Trophoblast cell (in vitro differentiated cells and primary cell): ENCODE data around the gene COL4A2.

ENCODE experiments used
- DNase-seq, 2 donors: peaks; one replicate each; pipeline ENCODE4 v3.0.0-alpha.2; 2016
- H2AFZ ChIP-seq: 2 replicates; pipeline ENCODE4 v1.6.1; 2013; ENCODE audit warnings: low read length, moderate library complexity, mild to moderate bottlenecking; ENCODE audit not compliant: insufficient read depth, poor library complexity
- H2AK5ac ChIP-seq: 2 replicates; pipeline ENCODE4 v1.6.1; 2013; ENCODE audit warnings: mild to moderate bottlenecking, low read length
- H2BK120ac ChIP-seq: 2 replicates; pipeline ENCODE4 v1.6.1; 2013; ENCODE audit warnings: low read length, mild to moderate bottlenecking, moderate library complexity; ENCODE audit not compliant: insufficient read depth, poor library complexity
- H2BK12ac ChIP-seq: 2 replicates; pipeline ENCODE4 v1.6.1; 2013; ENCODE audit warnings: mild to moderate bottlenecking, low read length, moderate library complexity
- H2BK5ac ChIP-seq: 2 replicates; pipeline ENCODE4 v1.6.1; 2013; ENCODE audit warnings: low read length, low read depth, moderate library complexity, mild to moderate bottlenecking; ENCODE audit not compliant: poor library complexity
- H3K14ac ChIP-seq: 2 replicates; pipeline ENCODE4 v1.6.1; 2013; ENCODE audit warnings: mild to moderate bottlenecking, low read length
- H3K18ac ChIP-seq: 2 replicates; pipeline ENCODE4 v1.6.1; 2013; ENCODE audit warnings: mild to moderate bottlenecking, low read length
- H3K23ac ChIP-seq: 2 replicates; pipeline ENCODE4 v1.6.1; 2013; ENCODE audit warnings: low read length
- H3K27ac ChIP-seq: 2 replicates; pipeline ENCODE4 v1.5.1; 2013; ENCODE audit warnings: low read depth, mild to moderate bottlenecking, inconsistent platforms, low read length, moderate library complexity
- H3K27me3 ChIP-seq: 2 replicates; pipeline ENCODE4 v1.6.1; 2013; ENCODE audit warnings: inconsistent platforms, mild to moderate bottlenecking, low read length, moderate library complexity; ENCODE audit not compliant: insufficient read depth
- H3K36me3 ChIP-seq, 2 experiments: 1 replicate in 1 of 2; 2 replicates in 1 of 2; pipeline ENCODE4 v1.6.1; 2013; ENCODE audit warnings: low read length in 2 of 2, mild to moderate bottlenecking in 2 of 2, moderate library complexity in 1 of 2; ENCODE audit not compliant: insufficient read depth in 2 of 2, control insufficient read depth in 1 of 2
- H3K4ac ChIP-seq: 2 replicates; pipeline ENCODE4 v1.6.1; 2013; ENCODE audit warnings: low read depth, mild to moderate bottlenecking, low read length, moderate library complexity
- H3K4me1 ChIP-seq, 2 experiments: 1 replicate in 1 of 2; 2 replicates in 1 of 2; pipeline ENCODE4 v1.6.1; 2013; ENCODE audit warnings: low read length in 2 of 2, mild to moderate bottlenecking in 2 of 2, moderate library complexity in 1 of 2; ENCODE audit not compliant: insufficient read depth in 2 of 2, control insufficient read depth in 1 of 2
- H3K4me2 ChIP-seq: 2 replicates; pipeline ENCODE4 v1.6.1; 2013; ENCODE audit warnings: inconsistent platforms, mild to moderate bottlenecking, low read length, moderate library complexity
- H3K4me3 ChIP-seq: 2 replicates; pipeline ENCODE4 v1.5.1; 2013; ENCODE audit warnings: mild to moderate bottlenecking, low read depth, low read length, inconsistent platforms
- H3K79me1 ChIP-seq: one replicate; pipeline ENCODE4 v1.6.1; 2013; ENCODE audit warnings: low read length
- H3K79me2 ChIP-seq: 2 replicates; pipeline ENCODE4 v1.6.1; 2013; ENCODE audit warnings: low read length, mild to moderate bottlenecking; ENCODE audit not compliant: control insufficient read depth, insufficient read depth, poor library complexity
- H3K9ac ChIP-seq: 2 replicates; pipeline ENCODE4 v1.6.1; 2013; ENCODE audit warnings: mild to moderate bottlenecking, low read length
- H3K9me3 ChIP-seq: 2 replicates; pipeline ENCODE4 v1.6.1; 2013; ENCODE audit warnings: low read depth, mild to moderate bottlenecking, control low read depth, inconsistent platforms, low read length; ENCODE audit not compliant: insufficient read depth
- H4K12ac ChIP-seq: 2 replicates; pipeline ENCODE4 v1.6.1; 2013; ENCODE audit warnings: low read depth, mild to moderate bottlenecking, low read length, moderate library complexity
- H4K8ac ChIP-seq: 2 replicates; pipeline ENCODE4 v1.6.1; 2013; ENCODE audit warnings: low read depth, mild to moderate bottlenecking, low read length, moderate library complexity
- H4K91ac ChIP-seq: one replicate; pipeline ENCODE4 v1.6.1; 2013; ENCODE audit warnings: low read depth, mild to moderate bottlenecking, low read length, moderate library complexity
- WGBS: extraction: QIAGEN DNeasy Blood & Tissue Kit; methylation state at CpG from one replicate; pipeline ENCODE4 v1.1.7; 2013; ENCODE audit warnings: missing lambda C conversion rate; ENCODE audit not compliant: insufficient read length, insufficient coverage; ENCODE audit errors: extremely low coverage; 5-methylcytosine and 5-hydroxymethylcytosine counted together

The COL4A2 gene

GRCh38 chr13:110276553-110276950 is 30.5 kb upstream of the COL4A2 start:
- no peak overlapping the region for H3K4me3 ChIP-seq
- no peak overlapping the region for H2BK5ac ChIP-seq
- no peaks in the 10 kb centered on the region for H3K9me3 ChIP-seq
- no peak overlapping the region for H2BK120ac ChIP-seq
- no peaks in the 10 kb centered on the region for H3K79me1 ChIP-seq
- H3K18ac ChIP-seq, result no peak overlapping the region
- H4K12ac ChIP-seq, result no peak overlapping the region
- H2AK5ac ChIP-seq, result no peak overlapping the region
- no peak overlapping the region for H4K8ac ChIP-seq
- H3K4me1 ChIP-seq, result no peaks in the 10 kb centered on the region
- H3K9ac ChIP-seq, result no peak overlapping the region
- no peak overlapping the region for H2AFZ ChIP-seq
- no peak overlapping the region for H3K4ac ChIP-seq
- H3K36me3 ChIP-seq, result peaks cover 2 to 17% of the 10 kb centered on the region in 2 experiments
- H3K4me2 ChIP-seq, result no peak overlapping the region
- peak in 1 of 2 donors; percentile 46 for DNase-seq
- no peak overlapping the region for H3K23ac ChIP-seq
- no peak overlapping the region for H3K27ac ChIP-seq
- WGBS, result no CpG with 5 or more reads among the region's 5 CpGs
- no peaks in the 10 kb centered on the region for H3K79me2 ChIP-seq
- no peaks in the 10 kb centered on the region for H3K27me3 ChIP-seq
- H2BK12ac ChIP-seq, result no peak overlapping the region
- no peak overlapping the region for H3K14ac ChIP-seq
- H4K91ac ChIP-seq, result no peak overlapping the region

DNA sequence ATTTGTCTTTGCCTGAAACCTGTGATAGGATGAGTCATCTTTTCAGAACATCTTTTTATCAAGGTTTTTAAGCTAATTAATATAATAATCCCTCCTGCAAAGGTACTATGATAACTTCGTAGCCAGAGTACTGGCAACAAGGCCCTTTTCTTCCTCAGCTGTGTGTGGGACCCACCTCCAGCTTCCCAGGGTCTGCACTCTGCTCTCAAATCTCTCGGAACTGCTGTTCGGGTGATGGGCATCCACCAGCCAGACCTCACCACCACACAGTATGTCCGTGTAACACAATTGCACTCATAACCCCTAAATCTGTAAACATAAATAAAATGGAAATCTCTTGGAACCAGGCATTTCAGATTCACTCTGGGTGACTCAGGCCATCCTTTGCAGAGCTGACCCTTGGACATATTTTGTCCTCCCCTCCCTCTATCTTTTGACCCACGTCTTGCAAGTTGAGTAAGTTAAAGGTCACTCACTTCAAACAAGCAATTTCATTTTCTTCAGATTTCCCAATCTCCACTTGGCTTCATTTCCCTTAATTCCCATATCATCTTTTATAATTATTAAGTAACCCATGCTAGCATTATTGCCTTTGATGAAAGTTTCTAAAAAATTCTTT is 29.6 kb upstream of the COL4A2 start:
- WGBS, result no CpG with 5 or more reads among the region's 5 CpGs
- Histone ChIP-seq H3K79me2 (no peaks in the 10 kb centered on the region), H4K91ac (no peak overlapping the region), H3K79me1 (no peaks in the 10 kb centered on the region), H2AFZ (no peak overlapping the region), H3K9me3 (no peaks in the 10 kb centered on the region), H3K23ac (no peak overlapping the region), H3K27me3 (no peaks in the 10 kb centered on the region), H2BK5ac (no peak overlapping the region), H2BK120ac (no peak overlapping the region), H3K4ac (no peak overlapping the region), H4K12ac (no peak overlapping the region), H3K4me1 (no peaks in the 10 kb centered on the region), H3K4me2 (no peak overlapping the region), H3K27ac (no peak overlapping the region), H3K4me3 (no peak overlapping the region), H2BK12ac (no peak overlapping the region), H2AK5ac (no peak overlapping the region), H3K9ac (no peak overlapping the region), H4K8ac (no peak overlapping the region), H3K14ac (no peak overlapping the region), H3K18ac (no peak overlapping the region), H3K36me3 (peaks cover 2 to 17% of the 10 kb centered on the region in 2 experiments)
- DNase-seq, result peak in 1 of 2 donors; percentile 44

DNA sequence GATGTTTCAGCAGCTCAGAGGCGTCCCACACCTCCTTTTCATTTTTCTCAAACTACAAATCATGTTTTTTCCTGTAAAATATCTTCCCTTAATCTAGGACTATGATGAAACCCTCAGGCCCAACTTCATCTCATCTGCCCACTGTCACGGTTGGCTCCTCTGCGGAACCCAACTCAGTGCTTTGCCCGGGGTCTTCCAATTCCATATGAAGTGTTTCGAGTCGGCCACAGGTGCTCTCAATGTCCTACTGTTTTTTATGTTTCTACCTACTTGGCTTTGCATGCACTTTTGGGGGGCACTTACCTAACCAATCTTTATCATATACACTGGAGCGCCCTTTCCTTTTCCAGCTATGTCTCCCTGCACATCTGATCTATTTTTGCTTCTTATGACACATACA is 28.2 kb upstream of the COL4A2 start:
- no peak overlapping the region for H3K27ac ChIP-seq
- no peak overlapping the region for H3K4me2 ChIP-seq
- H3K36me3 ChIP-seq, result peaks cover 8 to 19% of the 10 kb centered on the region in 2 experiments

GRCh38 chr13:110279684-110280083 is 27.4 kb upstream of the COL4A2 start:
- Histone ChIP-seq H2BK120ac (no peak overlapping the region), H2BK12ac (no peak overlapping the region), H4K91ac (no peak overlapping the region), H3K27ac (no peak overlapping the region), H3K23ac (no peak overlapping the region), H3K9ac (no peak overlapping the region), H3K36me3 (peaks cover 9 to 20% of the 10 kb centered on the region in 2 experiments), H3K4me2 (no peak overlapping the region), H4K12ac (no peak overlapping the region), H3K79me1 (no peaks in the 10 kb centered on the region), H3K18ac (no peak overlapping the region), H4K8ac (no peak overlapping the region), H3K4me1 (peaks cover 0 to 2% of the 10 kb centered on the region in 2 experiments), H3K27me3 (no peaks in the 10 kb centered on the region), H3K79me2 (no peaks in the 10 kb centered on the region), H2AK5ac (no peak overlapping the region), H2BK5ac (no peak overlapping the region), H3K9me3 (peaks cover 2% of the 10 kb centered on the region), H3K4ac (no peak overlapping the region), H3K4me3 (no peak overlapping the region), H3K14ac (no peak overlapping the region), H2AFZ (no peak overlapping the region)
- DNase-seq, result no peak
- WGBS, result no CpG with 5 or more reads among the region's 4 CpGs

More for the DNA sequence above, 28.2 kb upstream of the COL4A2 start:
- H3K23ac ChIP-seq, result no peak overlapping the region
- no peak overlapping the region for H3K4ac ChIP-seq
- no peak overlapping the region for H2BK12ac ChIP-seq
- no peak overlapping the region for H2BK120ac ChIP-seq
- WGBS, result no CpG with 5 or more reads among the region's 7 CpGs
- H2AFZ ChIP-seq, result no peak overlapping the region
- no peak overlapping the region for H2AK5ac ChIP-seq
- H4K8ac ChIP-seq, result no peak overlapping the region
- no peaks in the 10 kb centered on the region for H3K79me1 ChIP-seq
- no peak overlapping the region for H4K91ac ChIP-seq
- H3K9me3 ChIP-seq, result peaks cover 2% of the 10 kb centered on the region
- no peaks in the 10 kb centered on the region for H3K27me3 ChIP-seq
- no peaks in the 10 kb centered on the region for H3K79me2 ChIP-seq
- no peak overlapping the region for H3K9ac ChIP-seq
- H2BK5ac ChIP-seq, result no peak overlapping the region
- peaks cover 0 to 1% of the 10 kb centered on the region in 2 experiments for H3K4me1 ChIP-seq
- H3K18ac ChIP-seq, result no peak overlapping the region
- H3K4me3 ChIP-seq, result no peak overlapping the region
- no peak for DNase-seq
- no peak overlapping the region for H4K12ac ChIP-seq
- no peak overlapping the region for H3K14ac ChIP-seq
